Tibial nerve (tissue), 3 donors: ENCODE results near the gene NCOA1.

ENCODE experiments used
- POLR2A ChIP-seq, 2 donors: fragments of 450-650 bp; IDR thresholded peaks; one replicate each; pipeline ENCODE4 v1.6.1; 2017; ENCODE audit warnings: antibody characterized with exemption in 2 of 2, mild to moderate bottlenecking in 2 of 2, moderate library complexity in 2 of 2
- TF ChIP-seq, protein P1 (sequence below), 5 experiments: fragments of 200-600 bp in 3 of 5; fragments of 450-650 bp in 2 of 5; sonication (generic) in 3 of 5; IDR thresholded peaks; one replicate each; pipeline ENCODE4 v1.5.1; 2016 to 2019; ENCODE audit warnings: antibody characterized with exemption in 5 of 5, mild to moderate bottlenecking in 3 of 5, moderate library complexity in 2 of 5

- TF ChIP-seq, protein P1, sequence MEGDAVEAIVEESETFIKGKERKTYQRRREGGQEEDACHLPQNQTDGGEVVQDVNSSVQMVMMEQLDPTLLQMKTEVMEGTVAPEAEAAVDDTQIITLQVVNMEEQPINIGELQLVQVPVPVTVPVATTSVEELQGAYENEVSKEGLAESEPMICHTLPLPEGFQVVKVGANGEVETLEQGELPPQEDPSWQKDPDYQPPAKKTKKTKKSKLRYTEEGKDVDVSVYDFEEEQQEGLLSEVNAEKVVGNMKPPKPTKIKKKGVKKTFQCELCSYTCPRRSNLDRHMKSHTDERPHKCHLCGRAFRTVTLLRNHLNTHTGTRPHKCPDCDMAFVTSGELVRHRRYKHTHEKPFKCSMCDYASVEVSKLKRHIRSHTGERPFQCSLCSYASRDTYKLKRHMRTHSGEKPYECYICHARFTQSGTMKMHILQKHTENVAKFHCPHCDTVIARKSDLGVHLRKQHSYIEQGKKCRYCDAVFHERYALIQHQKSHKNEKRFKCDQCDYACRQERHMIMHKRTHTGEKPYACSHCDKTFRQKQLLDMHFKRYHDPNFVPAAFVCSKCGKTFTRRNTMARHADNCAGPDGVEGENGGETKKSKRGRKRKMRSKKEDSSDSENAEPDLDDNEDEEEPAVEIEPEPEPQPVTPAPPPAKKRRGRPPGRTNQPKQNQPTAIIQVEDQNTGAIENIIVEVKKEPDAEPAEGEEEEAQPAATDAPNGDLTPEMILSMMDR (IDR thresholded peaks at IDR 0.05) = no peak
- TF ChIP-seq POLR2A (IDR thresholded peaks at IDR 0.05) = no peak
These were observed 33.2 kb upstream of the NCOA1 start for GRCh38 chr2:24457696-24458386.
